Uterus (tissue), 2 donors: ENCODE data around the gene PLOD2.

Experiments
- POLR2A ChIP-seq, 2 donors: fragments of 450-650 bp; IDR thresholded peaks; one replicate each; pipeline ENCODE4 v1.6.1; 2016; ENCODE audit warnings: antibody characterized with exemption in 2 of 2, mild to moderate bottlenecking in 1 of 2, moderate library complexity in 1 of 2
- TF ChIP-seq, protein P1 (sequence below), 4 experiments: fragments of 200-600 bp in 2 of 4; fragments of 450-650 bp in 2 of 4; sonication (generic) in 2 of 4; IDR thresholded peaks; one replicate each; pipeline ENCODE4 v1.5.1; 2016 to 2019; ENCODE audit warnings: antibody characterized with exemption in 4 of 4, mild to moderate bottlenecking in 2 of 4, moderate library complexity in 1 of 4

DNA sequence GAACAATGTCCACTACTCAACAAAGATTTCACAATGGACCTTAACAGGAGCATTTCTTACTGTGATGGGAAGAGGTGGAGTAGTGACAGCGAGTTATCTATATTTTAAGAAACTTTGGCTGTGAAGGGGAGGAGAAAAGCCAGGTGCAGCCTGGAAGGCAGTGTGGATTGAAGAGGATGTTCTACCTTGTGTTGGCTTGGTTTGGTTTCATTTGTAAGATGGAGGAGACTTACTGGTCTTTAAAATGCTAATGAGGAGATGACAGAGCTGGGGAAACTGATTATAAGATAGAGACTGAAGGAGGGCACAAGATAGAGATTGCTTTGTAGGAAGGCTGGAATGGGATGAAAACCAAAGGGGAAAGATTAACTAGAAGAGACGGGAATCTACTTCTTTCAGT, 59.4 kb downstream of the PLOD2 start:
- TF ChIP-seq POLR2A (IDR thresholded peaks at IDR 0.05): no peak
- TF ChIP-seq, protein P1, sequence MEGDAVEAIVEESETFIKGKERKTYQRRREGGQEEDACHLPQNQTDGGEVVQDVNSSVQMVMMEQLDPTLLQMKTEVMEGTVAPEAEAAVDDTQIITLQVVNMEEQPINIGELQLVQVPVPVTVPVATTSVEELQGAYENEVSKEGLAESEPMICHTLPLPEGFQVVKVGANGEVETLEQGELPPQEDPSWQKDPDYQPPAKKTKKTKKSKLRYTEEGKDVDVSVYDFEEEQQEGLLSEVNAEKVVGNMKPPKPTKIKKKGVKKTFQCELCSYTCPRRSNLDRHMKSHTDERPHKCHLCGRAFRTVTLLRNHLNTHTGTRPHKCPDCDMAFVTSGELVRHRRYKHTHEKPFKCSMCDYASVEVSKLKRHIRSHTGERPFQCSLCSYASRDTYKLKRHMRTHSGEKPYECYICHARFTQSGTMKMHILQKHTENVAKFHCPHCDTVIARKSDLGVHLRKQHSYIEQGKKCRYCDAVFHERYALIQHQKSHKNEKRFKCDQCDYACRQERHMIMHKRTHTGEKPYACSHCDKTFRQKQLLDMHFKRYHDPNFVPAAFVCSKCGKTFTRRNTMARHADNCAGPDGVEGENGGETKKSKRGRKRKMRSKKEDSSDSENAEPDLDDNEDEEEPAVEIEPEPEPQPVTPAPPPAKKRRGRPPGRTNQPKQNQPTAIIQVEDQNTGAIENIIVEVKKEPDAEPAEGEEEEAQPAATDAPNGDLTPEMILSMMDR (IDR thresholded peaks at IDR 0.05): no peak
